ENCODE data around the gene FBXL2.

DNA sequence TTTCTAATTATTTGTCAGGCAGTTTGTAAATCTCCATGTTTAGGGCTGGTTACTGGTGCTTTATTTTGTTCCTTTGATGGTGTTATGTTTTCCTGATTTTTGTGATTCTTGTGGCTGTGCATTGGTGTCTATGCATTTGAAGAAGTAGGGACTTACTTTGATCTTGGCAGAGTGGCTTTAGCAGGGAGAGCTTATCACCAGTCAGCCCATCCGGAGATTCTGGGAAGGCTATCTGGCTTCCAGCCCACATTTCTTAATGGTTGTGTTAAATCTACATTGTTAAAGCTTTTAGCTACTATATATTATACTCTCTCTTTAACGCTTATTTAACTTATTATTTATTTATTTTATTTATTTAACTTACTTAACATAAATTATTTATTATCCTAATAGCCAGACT is 35.1 kb downstream of the FBXL2 start:
- TF ChIP-seq, protein P1, sequence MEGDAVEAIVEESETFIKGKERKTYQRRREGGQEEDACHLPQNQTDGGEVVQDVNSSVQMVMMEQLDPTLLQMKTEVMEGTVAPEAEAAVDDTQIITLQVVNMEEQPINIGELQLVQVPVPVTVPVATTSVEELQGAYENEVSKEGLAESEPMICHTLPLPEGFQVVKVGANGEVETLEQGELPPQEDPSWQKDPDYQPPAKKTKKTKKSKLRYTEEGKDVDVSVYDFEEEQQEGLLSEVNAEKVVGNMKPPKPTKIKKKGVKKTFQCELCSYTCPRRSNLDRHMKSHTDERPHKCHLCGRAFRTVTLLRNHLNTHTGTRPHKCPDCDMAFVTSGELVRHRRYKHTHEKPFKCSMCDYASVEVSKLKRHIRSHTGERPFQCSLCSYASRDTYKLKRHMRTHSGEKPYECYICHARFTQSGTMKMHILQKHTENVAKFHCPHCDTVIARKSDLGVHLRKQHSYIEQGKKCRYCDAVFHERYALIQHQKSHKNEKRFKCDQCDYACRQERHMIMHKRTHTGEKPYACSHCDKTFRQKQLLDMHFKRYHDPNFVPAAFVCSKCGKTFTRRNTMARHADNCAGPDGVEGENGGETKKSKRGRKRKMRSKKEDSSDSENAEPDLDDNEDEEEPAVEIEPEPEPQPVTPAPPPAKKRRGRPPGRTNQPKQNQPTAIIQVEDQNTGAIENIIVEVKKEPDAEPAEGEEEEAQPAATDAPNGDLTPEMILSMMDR (IDR thresholded peaks at IDR 0.05 in 4 of 5, conservative IDR thresholded peaks at IDR 0.05 in 1 of 5) = no peak
- no peak for TF ChIP-seq POLR2A (IDR thresholded peaks at IDR 0.05)
